Measurements from ENCODE around the gene MIB1. TPM values are rescaled to one million over a fixed set of nuclear protein-coding genes. Genes with fewer than 3 reads are reported as not detected.

MIB1 gene
- total and polyA plus RNA-seq, 10 of the 15 experiments (the other 5 are each of a cell fraction or from before 2014, with no cell fraction given): 2.3 to 27.5 (median 10.4) TPM

GRCh38 chr18:21703241-21703820 lies 37.3 kb upstream of the MIB1 start (continued):
- peak; percentile 7 for TF ChIP-seq SKIL (IDR thresholded peaks at IDR 0.05; ENCODE audit: low read depth, poor library complexity, severe bottlenecking)
- TF ChIP-seq IKZF2 (IDR thresholded peaks at IDR 0.05): no peak
- TF ChIP-seq TCF3 (IDR thresholded peaks at IDR 0.05; ENCODE audit: borderline replicate concordance, insufficient read depth, low read depth, low read length): no peak
- no peak for TF ChIP-seq CHD2 (IDR thresholded peaks at IDR 0.05; ENCODE audit: borderline replicate concordance, low read depth, low read length)
- TF ChIP-seq MYC (IDR thresholded peaks at IDR 0.05; ENCODE audit: insufficient read depth, insufficient read length, insufficient replicate concordance, low read length, severe bottlenecking): no peak
- TF ChIP-seq NFYB (IDR thresholded peaks at IDR 0.05; ENCODE audit: insufficient read depth, low read depth, low read length): no peak
- TF ChIP-seq BCL11A (IDR thresholded peaks at IDR 0.05; ENCODE audit: low read depth, low read length): no peak
- TF ChIP-seq RUNX3 (IDR thresholded peaks at IDR 0.05; ENCODE audit: low read length): peak; percentile 78
- TF ChIP-seq HCFC1 (IDR thresholded peaks at IDR 0.05; ENCODE audit: low read length): no peak
- TF ChIP-seq TBL1XR1 (IDR thresholded peaks at IDR 0.05; ENCODE audit: low read depth, low read length): no peak
- no peak for TF ChIP-seq TCF7 (IDR thresholded peaks at IDR 0.05; ENCODE audit: borderline replicate concordance)
- TF ChIP-seq ZNF217 (IDR thresholded peaks at IDR 0.05): no peak
- no peak for TF ChIP-seq SMAD5 (IDR thresholded peaks at IDR 0.05; ENCODE audit: low read depth)
- no peak for TF ChIP-seq LARP7 (IDR thresholded peaks at IDR 0.05)
- TF ChIP-seq FOXM1 (IDR thresholded peaks at IDR 0.05; ENCODE audit: low read depth, low read length): peak; percentile 16; the same call in 1 of the 2 replicates
- no peak for TF ChIP-seq RBBP5 (conservative IDR thresholded peaks at IDR 0.05)
- no peak for TF ChIP-seq MYB (IDR thresholded peaks at IDR 0.05; ENCODE audit: borderline replicate concordance, low read depth, low read length)
- TF ChIP-seq ATF3 (IDR thresholded peaks at IDR 0.05; ENCODE audit: borderline replicate concordance, extremely low read depth, low read depth, low read length): no peak
- no peak for TF ChIP-seq HDAC6 (IDR thresholded peaks at IDR 0.05; ENCODE audit: unreplicated experiment)
- TF ChIP-seq E4F1 (IDR thresholded peaks at IDR 0.05; ENCODE audit: borderline replicate concordance, partially characterized antibody): no peak
- peak; percentile 44 for TF ChIP-seq POLR2A (IDR thresholded peaks at IDR 0.05; ENCODE audit: low read depth, low read length)
- TF ChIP-seq ESRRA (IDR thresholded peaks at IDR 0.05; ENCODE audit: low read length): no peak
- no peak for TF ChIP-seq STAT3 (IDR thresholded peaks at IDR 0.05; ENCODE audit: low read depth, low read length)
- TF ChIP-seq PML (IDR thresholded peaks at IDR 0.05; ENCODE audit: low read length): no peak
- no peak for TF ChIP-seq ATF2 (IDR thresholded peaks at IDR 0.05; ENCODE audit: low read length)
- TF ChIP-seq IRF3 (IDR thresholded peaks at IDR 0.05): no peak
